Mucosa of stomach (tissue), 1 donor: ENCODE measurements around the gene EXD3.
"Not testable (repeated sequence)": the region's sequence is repeated elsewhere in the genome, so short reads cannot be mapped to it uniquely, and the experiment has no call there.

Source experiments
- H3K27me3 ChIP-seq: one replicate; pipeline ENCODE4 v1.7.0; 2013; ENCODE audit warnings: mild to moderate bottlenecking, low read length; ENCODE audit not compliant: control insufficient read depth, insufficient read depth
- H3K36me3 ChIP-seq: one replicate; pipeline ENCODE4 v1.7.0; 2013; ENCODE audit warnings: low read length; ENCODE audit not compliant: control insufficient read depth, insufficient read depth
- H3K4me1 ChIP-seq: one replicate; pipeline ENCODE4 v1.7.0; 2013; ENCODE audit warnings: mild to moderate bottlenecking, low read length; ENCODE audit not compliant: control insufficient read depth, insufficient read depth
- H3K4me3 ChIP-seq: one replicate; pipeline ENCODE4 v1.7.0; 2013; ENCODE audit warnings: low read length
- H3K9ac ChIP-seq: one replicate; pipeline ENCODE4 v1.7.0; 2013; ENCODE audit warnings: mild to moderate bottlenecking, low read length, moderate library complexity
- H3K9me3 ChIP-seq: one replicate; pipeline ENCODE4 v1.7.0; 2013; ENCODE audit warnings: mild to moderate bottlenecking, low read length, moderate library complexity; ENCODE audit not compliant: control insufficient read depth
- donor health status: Pancreatic carcinoma.

Gene EXD3

DNA sequence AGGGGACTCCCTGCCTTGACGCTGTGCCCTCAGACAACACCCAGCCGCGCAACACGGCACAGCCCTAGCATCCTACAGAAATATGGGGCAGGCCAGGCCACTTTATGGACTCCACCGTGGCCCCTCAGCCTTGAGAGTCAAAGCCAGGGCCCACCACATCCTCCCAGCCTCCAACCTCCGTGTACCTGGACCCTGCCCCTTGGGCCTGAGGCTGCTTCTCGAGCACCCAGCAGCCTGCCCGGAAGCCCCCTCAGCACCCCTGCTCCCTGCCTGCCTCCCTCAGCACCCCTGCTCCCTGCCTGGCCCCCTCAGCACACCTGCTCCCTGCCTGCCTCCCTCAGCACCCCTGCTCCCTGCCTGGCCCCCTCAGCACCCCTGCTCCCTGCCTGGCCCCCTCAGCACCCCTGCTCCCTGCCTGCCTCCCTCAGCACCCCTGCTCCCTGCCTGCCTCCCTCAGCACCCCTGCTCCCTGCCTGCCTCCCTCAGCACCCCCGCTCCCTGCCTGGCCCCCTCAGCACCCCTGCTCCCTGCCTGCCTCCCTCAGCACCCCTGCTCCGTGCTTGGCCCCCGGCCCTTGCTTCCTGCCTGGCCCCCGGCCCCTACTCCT lies 36.4 kb downstream of the EXD3 start:
- H3K4me3 ChIP-seq, H3K9me3 ChIP-seq, H3K9ac ChIP-seq, H3K4me1 ChIP-seq, H3K27me3 ChIP-seq, H3K36me3 ChIP-seq: not testable (repeated sequence)

DNA sequence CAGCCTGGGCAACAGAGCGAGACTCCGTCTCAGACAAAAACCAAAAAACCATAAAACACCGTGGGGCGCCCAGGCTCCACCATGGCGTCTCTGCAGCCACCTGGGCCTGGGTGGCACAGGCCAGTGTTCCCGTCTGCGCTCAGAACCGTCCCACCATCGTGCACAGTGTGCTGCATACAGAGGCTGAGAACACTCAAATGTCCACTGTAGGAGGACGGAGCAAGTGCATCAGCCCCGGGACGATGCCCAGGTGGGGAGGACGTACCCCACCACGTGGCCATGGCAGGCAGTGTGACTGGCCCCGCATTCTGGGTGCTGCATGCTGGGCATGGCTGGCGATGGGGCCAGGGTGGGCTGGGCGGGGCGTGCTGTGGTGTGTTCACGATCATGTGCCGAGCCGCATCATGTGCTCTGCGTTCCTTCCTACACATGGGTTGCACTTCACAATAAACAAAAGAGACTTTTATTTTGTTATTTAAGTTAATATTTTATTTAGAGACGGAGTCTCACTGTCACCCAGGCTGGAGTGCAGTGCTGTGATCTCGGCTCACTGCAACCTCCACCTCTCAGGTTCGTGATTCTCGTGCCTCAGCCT lies 37.8 kb downstream of the EXD3 start:
- H3K36me3 ChIP-seq, result no peaks in the 10 kb centered on the region
- no peaks in the 10 kb centered on the region for H3K4me1 ChIP-seq
- H3K9me3 ChIP-seq, result no peaks in the 10 kb centered on the region
- H3K4me3 ChIP-seq, result no peak overlapping the region
- no peak overlapping the region for H3K9ac ChIP-seq
- H3K27me3 ChIP-seq, result no peaks in the 10 kb centered on the region

DNA sequence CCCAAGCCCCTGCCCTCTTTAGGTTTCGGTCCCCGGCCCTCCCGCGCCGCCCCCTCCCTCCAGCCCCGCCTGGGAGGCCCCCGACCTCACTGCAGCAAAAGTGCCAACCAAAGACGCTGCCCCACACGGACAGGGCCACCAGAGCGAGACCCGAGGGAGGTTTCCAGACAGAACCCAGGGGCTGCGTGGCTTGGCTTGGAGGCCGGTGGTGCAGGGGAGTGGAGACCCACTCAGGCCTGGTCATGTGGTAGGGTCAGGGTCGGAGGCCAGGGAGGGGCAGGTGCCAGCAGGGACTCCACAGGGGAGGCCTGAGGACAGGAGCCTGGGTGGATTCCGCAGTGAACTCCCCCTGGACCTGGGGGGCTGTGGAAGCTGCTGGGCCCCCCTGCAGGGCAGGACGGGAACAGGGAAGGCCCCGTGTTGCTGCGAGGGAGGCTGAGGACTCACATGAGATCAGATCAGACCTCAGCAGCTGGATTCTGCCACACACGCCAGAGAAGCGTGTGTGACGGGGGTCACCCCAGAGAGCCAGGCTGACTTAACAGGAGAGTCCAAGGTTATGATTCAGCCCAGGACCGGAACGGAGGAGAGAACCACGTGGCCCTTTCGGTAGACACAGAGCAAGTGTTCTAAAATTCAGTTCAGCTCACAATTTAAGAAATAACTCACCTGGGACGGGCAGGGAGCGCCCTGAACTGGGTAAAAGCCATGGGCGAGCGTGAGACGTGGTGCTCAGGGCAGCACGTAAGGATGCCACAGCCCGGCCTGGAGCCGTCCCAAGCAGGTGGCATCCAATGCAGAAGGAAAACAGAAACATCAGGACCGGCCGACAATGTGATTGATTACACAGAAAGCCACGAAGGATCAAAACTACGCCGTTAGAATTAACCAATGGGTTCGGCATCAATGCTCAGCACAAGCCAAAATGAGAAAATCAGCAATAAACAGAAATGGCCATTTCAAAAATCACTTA lies 38.9 kb downstream of the EXD3 start:
- H3K9me3 ChIP-seq, result no peaks in the 10 kb centered on the region
- no peaks in the 10 kb centered on the region for H3K4me1 ChIP-seq
- H3K27me3 ChIP-seq, result no peaks in the 10 kb centered on the region
- no peaks in the 10 kb centered on the region for H3K36me3 ChIP-seq
- no peak overlapping the region for H3K4me3 ChIP-seq
- no peak overlapping the region for H3K9ac ChIP-seq

DNA sequence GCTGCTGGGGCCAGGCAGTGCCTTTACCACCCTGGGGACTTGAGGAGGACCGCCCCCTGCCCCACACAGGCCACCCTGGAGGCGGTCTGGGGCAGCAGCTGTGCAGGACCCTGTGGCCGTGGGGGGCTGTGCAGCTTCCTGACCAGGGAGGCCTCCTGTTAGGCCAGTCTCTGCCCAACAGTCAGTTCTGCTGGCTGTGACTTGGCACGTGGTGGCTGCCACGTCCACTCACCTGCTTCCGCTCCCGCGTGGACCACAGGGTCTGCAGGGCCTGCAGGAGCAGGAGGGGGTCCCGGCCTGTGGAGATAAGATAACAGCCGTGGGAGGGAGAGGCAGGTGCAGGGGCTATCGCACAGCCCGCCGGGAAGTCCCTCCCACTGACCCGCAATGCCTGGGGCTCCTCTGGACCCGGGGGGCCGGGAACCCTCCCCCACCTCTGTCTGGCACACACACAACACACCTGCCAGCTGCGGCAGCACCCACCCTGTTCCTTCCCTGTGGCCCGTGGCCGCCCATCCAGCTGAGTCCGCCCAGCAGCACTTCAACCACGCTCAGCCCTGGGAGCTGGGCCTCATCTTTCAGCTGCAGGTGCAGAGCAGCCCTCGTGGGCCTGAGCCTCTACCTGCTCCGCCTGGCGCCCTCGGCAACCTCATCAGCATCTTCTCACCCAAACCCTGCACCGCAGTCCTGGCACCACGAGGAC lies 39.7 kb downstream of the EXD3 start:
- Histone ChIP-seq H3K9me3 (no peaks in the 10 kb centered on the region), H3K27me3 (no peaks in the 10 kb centered on the region), H3K9ac (no peak overlapping the region), H3K4me3 (no peak overlapping the region), H3K4me1 (no peaks in the 10 kb centered on the region), H3K36me3 (no peaks in the 10 kb centered on the region)

DNA sequence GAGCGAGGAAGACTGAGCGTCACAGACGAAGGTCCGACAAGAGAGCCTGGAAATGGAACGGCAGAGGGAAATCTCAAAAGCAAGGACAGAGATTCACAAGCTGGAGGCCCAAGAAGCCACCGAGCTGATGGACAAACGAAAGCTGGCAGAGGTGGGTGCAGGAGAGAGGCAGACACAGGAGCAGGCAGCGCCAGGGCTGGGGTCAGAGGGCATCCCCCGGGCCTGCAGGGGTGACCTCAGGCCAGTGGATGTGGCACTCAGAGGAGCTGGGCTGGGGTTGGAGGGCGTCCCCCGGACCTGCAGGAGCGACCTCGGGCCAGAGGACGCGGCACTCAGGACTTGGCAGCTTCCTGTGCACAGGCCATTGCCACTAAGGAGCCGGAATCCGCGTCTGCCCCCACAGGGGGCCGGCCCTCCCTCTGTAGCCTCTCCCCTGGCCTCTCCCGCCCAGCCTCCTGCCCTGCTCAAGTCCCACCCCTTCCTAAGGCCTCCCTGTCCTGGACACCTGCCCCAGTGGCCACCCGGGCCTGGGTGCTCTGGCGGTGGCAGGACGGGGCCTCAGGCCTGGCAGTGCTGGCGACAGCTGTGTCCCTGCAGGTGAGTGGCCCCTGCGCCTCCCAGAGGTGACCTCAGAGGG lies 40.4 kb downstream of the EXD3 start:
- Histone ChIP-seq H3K4me1 (no peaks in the 10 kb centered on the region), H3K36me3 (no peaks in the 10 kb centered on the region), H3K4me3 (no peak overlapping the region), H3K27me3 (no peaks in the 10 kb centered on the region), H3K9me3 (no peaks in the 10 kb centered on the region), H3K9ac (no peak overlapping the region)

DNA sequence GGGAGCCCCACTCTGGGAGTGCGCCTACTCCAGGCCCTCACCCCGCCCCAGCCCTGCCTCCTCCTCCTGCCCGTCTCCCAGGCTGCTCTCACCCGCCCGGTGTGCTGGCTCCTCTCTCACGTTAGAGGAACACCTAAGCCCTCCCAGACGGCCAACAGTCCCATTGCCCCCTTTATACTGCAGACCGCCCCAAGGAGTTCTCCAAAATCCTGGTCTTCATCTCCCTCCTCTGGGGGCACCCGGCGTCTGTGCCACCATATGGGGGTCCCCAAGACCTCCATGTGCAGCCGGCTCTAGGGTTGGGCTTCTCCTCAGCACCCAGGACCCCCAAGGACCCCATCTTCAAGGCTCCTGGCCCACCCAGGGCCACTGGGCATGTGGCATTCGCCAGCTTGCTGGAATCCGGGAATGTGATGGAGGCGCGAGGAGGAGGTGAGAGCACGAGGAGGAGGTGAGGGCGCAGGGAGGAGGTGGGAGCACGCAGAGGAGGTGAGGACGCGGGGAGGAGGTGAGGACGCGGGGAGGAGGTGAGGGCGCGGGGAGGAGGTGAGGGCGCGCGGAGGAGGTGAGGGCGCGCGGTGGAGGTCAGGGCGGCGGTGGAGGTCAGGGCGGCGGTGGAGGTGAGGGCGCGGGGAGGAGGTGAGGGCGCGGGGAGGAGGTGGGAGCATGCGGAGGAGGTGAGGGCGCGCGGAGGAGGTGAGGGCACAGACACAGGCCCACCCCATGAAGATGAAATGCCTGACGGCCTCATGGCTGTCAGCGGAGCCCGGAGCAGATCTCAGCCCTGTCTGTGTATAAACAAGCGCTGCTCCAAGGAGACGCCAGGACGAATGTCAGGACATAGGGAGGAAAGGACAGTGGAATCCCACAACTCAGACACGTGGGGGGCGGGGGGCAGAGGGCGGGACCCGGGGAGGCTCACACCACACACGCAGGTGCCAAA lies 41.2 kb downstream of the EXD3 start:
- Histone ChIP-seq H3K36me3 (no peaks in the 10 kb centered on the region), H3K27me3 (no peaks in the 10 kb centered on the region), H3K4me3 (no peak overlapping the region), H3K9me3 (no peaks in the 10 kb centered on the region), H3K9ac (no peak overlapping the region), H3K4me1 (no peaks in the 10 kb centered on the region)

DNA sequence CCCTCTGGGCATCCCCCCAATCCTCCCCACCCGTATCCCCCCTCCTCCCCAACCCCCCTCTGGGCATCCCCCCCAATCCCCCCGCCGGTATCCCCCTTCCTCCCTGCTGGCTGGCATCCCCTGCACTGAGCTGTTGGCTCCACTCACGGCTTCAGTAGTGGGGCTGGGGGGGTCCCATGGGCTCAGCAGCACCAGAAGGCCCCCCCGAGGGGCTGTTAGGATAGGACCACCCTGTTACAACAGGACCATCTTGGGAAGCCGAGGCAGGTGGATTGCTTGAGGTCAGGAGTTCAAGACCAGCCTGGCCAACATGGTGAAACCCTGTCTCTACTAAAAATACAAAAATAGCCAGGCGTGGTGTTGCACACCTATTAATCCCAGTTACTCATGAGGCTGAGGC lies 42.4 kb downstream of the EXD3 start:
- no peak overlapping the region for H3K9ac ChIP-seq
- no peaks in the 10 kb centered on the region for H3K36me3 ChIP-seq
- H3K4me1 ChIP-seq, result no peaks in the 10 kb centered on the region
- H3K27me3 ChIP-seq, result no peaks in the 10 kb centered on the region
- no peaks in the 10 kb centered on the region for H3K9me3 ChIP-seq
- H3K4me3 ChIP-seq, result no peak overlapping the region

DNA sequence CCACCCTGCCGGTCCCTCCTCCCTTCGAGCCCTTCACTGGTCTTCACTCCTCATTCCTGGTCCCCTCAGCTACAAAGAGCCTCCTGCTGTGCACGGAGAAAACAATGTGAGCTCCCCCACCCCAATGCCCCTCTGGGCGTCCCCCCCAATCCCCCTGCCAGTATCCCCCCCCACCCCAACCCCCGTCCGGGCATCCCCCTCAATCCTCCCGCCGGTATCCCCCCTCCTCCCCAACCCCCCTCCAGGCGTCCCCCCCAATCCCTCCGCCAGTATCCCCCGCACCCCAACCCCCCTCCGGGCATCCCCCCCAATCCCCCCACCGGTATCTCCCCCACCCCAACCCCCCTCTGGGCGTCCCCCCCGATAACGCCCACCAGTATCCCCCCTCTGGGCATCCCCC lies 42.8 kb downstream of the EXD3 start:
- Histone ChIP-seq H3K9me3 (no peaks in the 10 kb centered on the region), H3K9ac (no peak overlapping the region), H3K27me3 (no peaks in the 10 kb centered on the region), H3K4me3 (no peak overlapping the region), H3K36me3 (no peaks in the 10 kb centered on the region), H3K4me1 (no peaks in the 10 kb centered on the region)

DNA sequence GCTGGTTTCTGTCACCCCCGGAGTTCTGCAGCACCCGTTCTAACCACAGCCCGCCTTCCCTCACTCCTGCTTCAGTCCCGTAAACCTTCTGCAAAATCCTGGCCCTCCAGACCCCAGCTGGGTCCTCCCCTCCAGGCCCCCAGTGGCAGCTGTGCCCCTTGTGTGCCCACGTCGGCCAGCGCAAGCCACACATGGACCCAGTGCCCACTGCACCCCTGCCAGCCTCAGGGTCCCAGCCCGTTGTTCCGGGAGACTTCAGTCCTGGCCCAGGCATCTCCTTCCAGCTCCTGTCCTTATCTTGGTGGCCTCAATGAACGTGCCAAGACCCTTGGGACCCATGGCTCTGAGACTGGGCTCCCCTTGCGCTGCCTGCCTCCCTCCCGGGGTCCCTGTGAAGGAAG lies 43.2 kb downstream of the EXD3 start:
- H3K27me3 ChIP-seq, result no peaks in the 10 kb centered on the region
- no peaks in the 10 kb centered on the region for H3K9me3 ChIP-seq
- H3K4me3 ChIP-seq, result no peak overlapping the region
- no peaks in the 10 kb centered on the region for H3K36me3 ChIP-seq
- no peak overlapping the region for H3K9ac ChIP-seq
- H3K4me1 ChIP-seq, result no peaks in the 10 kb centered on the region

DNA sequence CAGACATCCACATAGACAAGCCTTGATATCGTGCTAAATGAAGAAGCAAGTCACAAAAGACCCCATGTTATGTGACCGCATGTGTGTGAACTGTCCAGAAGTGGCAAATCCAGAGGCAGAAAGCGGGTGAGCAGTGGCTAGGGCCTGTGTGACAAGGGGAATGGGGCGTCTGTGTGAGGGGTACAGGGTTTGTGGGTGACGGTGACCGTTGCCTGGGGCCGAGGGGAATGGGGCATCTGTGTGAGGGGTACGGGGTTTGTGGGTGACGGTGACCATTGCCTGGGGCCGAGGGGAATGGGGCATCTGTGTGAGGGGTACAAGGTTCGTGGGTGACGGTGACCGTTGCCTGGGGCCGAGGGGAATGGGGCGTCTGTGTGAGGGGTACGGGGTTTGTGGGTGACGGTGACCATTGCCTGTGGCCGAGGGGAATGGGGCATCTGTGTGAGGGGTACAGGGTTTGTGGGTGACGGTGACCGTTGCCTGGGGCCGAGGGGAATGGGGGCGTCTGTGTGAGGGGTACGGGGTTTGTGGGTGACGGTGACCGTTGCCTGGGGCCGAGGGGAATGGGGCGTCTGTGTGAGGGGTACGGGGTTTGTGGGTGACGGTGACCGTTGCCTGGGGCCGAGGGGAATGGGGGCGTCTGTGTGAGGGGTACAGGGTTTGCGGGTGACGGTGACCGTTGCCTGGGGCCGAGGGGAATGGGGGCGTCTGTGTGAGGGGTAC lies 44.1 kb downstream of the EXD3 start:
- H3K36me3 ChIP-seq, H3K4me1 ChIP-seq, H3K4me3 ChIP-seq, H3K9me3 ChIP-seq, H3K9ac ChIP-seq, H3K27me3 ChIP-seq: not testable (repeated sequence)
